Measurements from ENCODE around the gene NDUFA13.

NDUFA13 gene

DNA sequence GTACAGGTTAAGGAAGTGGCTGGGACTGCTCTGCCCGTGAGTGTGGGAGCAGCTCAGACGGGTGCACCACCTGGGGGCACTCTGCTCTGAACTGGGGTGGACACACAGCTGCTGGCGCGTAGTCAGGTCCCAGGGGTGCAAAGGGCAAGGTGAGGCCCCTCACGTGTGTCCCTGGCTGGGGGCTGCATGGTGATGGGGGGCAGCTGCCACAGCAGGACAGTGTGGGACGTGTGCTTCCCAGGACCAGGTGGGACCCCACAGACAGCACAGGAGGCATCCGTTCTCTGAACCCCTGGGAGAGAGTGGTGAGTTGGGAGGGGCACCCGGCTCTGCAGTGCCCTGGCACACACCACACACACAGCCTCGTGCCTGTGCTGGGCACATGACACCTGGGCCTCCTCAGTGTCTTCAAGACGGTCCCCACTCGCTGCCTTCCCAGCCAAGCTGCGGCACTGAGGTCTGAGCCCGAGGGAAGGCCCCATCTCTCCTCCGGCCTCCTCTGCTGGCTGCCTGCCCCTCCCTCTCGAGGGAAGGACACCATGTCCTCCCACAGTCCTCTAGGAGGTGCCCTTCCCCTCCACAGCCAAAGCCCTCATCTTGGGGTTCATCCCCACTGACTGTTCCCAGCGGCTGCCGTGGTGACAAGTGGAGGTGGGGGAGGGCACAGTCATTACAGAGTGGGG is 46.8 kb downstream of the NDUFA13 start:
- H3K4me1 Mint-ChIP-seq: peaks cover 40% of the 10 kb centered on the region
- CTCF ChIA-PET: interaction anchor here (0.6 to 1.1 kb wide), 3 partner anchors 8 to 81 kb away, joined by 3 read pairs; no protein-coding TSS in a partner anchor
- no peaks in the 10 kb centered on the region for H3K27me3 Mint-ChIP-seq
- H3K27ac Mint-ChIP-seq: no peak overlapping the region
- H3K9me3 Mint-ChIP-seq: no peaks in the 10 kb centered on the region
- DNase-seq: peak; percentile 59
- no peak overlapping the region for H3K4me3 Mint-ChIP-seq
- H3K36me3 Mint-ChIP-seq: peaks cover 57% of the 10 kb centered on the region

DNA sequence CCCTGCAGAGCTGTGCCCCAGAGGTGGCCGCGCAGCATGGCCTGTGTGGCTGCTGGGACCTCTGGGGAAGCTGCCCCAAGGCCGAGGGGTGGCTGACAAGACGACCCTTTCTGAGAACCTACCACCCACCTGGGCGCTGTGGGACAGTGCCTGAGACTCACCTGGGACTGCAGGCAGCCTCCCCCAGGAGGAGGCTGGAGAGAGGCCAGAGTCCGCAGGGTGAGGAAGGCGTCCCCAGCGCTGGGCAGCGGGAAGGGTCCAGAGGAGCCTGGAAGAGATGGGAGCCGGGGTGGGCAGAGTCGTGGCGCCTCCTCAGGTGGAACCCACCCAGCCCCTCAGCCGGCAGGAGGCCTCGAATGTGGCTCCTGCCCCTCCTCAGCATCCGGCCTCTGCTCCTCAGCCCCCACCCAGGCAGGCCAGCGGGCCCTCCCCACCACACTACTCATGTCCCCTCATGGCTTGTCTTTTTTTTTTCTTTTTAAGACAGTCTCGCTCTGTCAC is 47.4 kb downstream of the NDUFA13 start:
- no peak overlapping the region for H3K27ac Mint-ChIP-seq
- H3K36me3 Mint-ChIP-seq: peaks cover 56% of the 10 kb centered on the region
- H3K4me3 Mint-ChIP-seq: no peak overlapping the region
- peaks cover 40% of the 10 kb centered on the region for H3K4me1 Mint-ChIP-seq
- DNase-seq: no peak
- CTCF ChIA-PET: interaction anchor here (0.6 to 1.1 kb wide), 2 partner anchors 9 to 35 kb away, joined by 3 read pairs; no protein-coding TSS in a partner anchor
- no peaks in the 10 kb centered on the region for H3K27me3 Mint-ChIP-seq
- no peaks in the 10 kb centered on the region for H3K9me3 Mint-ChIP-seq

DNA sequence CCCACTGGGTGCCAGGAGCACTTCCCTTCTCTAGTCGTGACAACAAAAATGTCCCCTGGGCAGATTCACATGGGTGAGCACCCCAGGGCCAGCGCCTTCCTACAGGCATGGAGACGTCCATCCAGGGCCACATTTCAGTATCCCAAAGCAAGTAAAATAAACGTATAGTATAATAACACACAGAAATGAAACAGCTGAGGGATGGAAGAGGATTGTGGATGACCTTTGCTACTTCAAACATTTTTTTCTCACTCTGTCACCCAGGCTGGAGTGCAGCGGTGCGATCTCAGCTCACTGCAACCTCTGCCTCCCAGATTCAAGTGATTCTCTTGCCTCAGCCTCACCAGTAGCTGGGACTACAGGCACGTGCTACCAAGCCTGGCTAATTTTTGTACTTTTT is 50.3 kb downstream of the NDUFA13 start:
- H3K27me3 Mint-ChIP-seq: no peaks in the 10 kb centered on the region
- H3K36me3 Mint-ChIP-seq: peaks cover 64% of the 10 kb centered on the region
- DNase-seq: no peak
- CTCF ChIA-PET: interaction anchor here (1.8 kb wide), 1 partner anchor 12 kb away, joined by 7 read pairs; no protein-coding TSS in a partner anchor
- no peaks in the 10 kb centered on the region for H3K9me3 Mint-ChIP-seq
- H3K4me3 Mint-ChIP-seq: no peak overlapping the region
- H3K4me1 Mint-ChIP-seq: peaks cover 16% of the 10 kb centered on the region
- H3K27ac Mint-ChIP-seq: no peak overlapping the region

DNA sequence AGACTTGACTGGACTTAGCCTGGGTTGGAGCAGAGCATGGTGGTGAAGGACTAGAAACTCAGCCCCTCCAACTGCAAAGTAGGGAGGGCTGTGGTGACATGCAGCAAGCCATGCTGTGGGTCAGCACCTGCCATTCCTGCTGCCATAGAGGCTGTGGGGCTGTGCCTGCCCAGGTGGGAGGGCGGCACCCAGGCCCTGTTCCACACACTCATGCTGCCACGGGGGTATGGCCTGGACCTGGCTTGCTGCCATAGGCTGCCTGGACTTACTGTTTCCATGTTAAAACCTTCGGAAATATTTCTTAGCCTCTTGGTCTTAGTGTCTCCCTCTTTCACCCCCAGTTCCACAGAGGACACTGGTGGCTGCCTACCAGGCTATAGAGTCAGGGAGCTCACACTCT is 51.4 kb downstream of the NDUFA13 start:
- CTCF ChIA-PET: interaction anchor here (2.3 kb wide), 1 partner anchor 12 kb away, joined by 14 read pairs; no protein-coding TSS in a partner anchor
- no peak overlapping the region for H3K27ac Mint-ChIP-seq
- peaks cover 7% of the 10 kb centered on the region for H3K4me1 Mint-ChIP-seq
- H3K36me3 Mint-ChIP-seq: peaks cover 53% of the 10 kb centered on the region
- H3K27me3 Mint-ChIP-seq: no peaks in the 10 kb centered on the region
- no peak overlapping the region for H3K4me3 Mint-ChIP-seq
- no peak for DNase-seq
- H3K9me3 Mint-ChIP-seq: no peaks in the 10 kb centered on the region

DNA sequence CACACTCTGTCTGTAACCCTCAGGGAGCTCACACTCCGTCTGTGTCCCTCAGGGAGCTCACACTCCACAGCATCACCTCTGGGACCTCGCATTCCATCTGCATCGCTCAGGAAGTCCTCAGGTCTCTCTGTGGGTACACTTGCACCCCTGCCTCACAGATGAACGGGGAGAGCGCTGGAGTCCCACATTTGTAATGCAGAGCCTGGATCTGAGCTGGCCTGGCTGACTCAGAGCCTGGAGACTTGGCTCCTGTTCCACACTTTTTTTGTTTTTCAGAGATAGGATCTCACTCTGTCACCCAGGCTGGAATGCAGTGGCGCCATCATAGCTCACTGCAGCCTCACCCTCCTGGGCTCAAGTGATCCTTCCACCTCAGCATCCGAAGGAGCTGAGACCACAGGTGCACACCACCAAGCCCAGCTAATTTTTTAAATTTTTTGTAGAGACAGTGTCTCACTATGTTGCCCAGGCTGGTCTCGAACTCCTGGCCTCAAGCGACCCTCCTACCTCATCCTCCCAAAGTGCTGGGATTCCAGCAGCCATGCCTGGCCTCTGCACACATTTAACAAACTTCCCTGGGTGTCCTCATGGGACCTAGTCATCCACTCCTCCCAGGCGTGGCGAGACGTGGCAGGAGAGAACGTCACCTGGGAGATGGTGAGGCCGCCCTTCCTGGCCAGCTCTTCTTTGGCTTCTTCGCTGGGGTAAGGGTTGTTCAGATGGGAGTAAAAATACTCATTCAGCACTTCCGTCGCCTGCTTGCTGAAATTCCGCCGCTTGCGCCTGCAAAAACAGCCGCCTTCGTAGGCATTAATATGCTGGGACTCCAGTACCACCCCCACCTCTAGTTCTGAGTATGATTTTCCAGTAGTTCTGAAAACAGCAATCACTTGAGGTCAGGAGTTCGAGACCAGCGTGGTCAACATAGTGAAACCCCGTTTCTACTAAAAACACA is 53.1 kb downstream of the NDUFA13 start:
- H3K4me3 Mint-ChIP-seq: no peak overlapping the region
- CTCF ChIA-PET: interaction anchor here (2.3 kb wide), 1 partner anchor 14 kb away, joined by 14 read pairs; no protein-coding TSS in a partner anchor
- peak overlapping the region; percentile 45 for H3K27ac Mint-ChIP-seq
- DNase-seq: no peak
- H3K4me1 Mint-ChIP-seq: no peaks in the 10 kb centered on the region
- no peaks in the 10 kb centered on the region for H3K27me3 Mint-ChIP-seq
- no peaks in the 10 kb centered on the region for H3K9me3 Mint-ChIP-seq
- peaks cover 46% of the 10 kb centered on the region for H3K36me3 Mint-ChIP-seq

DNA sequence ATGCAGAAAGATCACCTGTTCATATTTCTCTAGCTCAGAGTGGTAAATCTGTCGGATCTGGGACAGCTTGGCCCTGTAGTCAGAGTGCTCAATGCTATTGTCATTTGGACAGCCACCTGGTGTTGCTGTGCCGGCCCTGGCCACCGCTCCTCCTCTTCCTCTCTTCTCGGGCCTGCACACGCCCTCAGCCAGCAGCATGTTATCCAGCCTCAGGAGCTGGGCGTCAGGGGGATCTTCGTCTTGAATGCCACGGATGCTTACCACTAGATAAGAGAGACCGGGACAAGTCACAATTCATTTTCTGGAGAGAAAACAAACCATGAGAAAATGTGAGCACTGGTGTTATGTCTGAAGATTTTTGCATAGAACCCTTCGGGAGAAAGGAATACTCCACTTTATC is 54.5 kb downstream of the NDUFA13 start:
- DNase-seq: no peak
- Mint-ChIP-seq H3K36me3 (peaks cover 37% of the 10 kb centered on the region), H3K9me3 (no peaks in the 10 kb centered on the region), H3K27ac (no peak overlapping the region), H3K4me3 (no peak overlapping the region), H3K4me1 (no peaks in the 10 kb centered on the region), H3K27me3 (no peaks in the 10 kb centered on the region)
- CTCF ChIA-PET: interaction anchor here (1.1 kb wide), 1 partner anchor 17 kb away, joined by 4 read pairs; no protein-coding TSS in a partner anchor

DNA sequence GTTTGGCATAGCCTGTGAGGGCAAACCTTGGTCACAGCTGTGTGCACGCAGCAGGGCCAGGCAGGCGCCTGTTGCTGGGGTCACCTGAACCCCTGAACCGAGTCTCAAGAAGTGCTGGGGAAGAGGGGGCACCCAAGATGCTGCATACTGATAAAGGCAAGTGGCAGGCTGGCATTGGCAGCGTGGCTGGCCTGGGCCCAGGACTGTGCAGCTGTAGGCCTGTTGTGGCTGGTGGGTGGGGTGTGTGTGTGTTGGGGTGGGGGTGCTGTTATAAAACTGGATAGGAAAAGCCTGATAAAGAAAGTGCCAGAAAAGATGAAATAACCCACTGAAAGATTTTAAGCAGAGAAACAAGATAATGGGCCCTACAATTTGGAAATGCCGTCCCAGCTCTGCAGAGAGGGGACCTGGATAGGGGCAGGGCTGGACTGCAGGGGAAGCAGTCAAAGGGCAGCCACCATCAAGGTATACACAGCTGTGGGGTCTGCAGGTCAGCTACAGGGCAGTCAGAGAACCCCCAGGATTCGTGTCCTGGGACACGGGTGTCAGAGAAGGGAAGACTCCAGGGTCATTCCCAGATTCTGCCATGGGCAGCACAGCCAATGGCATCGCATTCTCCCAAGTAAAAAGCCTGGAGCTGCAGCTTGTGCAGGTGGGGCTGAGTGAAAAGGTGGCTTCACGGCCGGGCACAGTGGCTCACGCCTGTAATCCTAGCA is 55.2 kb downstream of the NDUFA13 start:
- peaks cover 38% of the 10 kb centered on the region for H3K36me3 Mint-ChIP-seq
- no peaks in the 10 kb centered on the region for H3K9me3 Mint-ChIP-seq
- no peak for DNase-seq
- H3K27me3 Mint-ChIP-seq: no peaks in the 10 kb centered on the region
- no peak overlapping the region for H3K27ac Mint-ChIP-seq
- H3K4me1 Mint-ChIP-seq: no peaks in the 10 kb centered on the region
- no peak overlapping the region for H3K4me3 Mint-ChIP-seq
- CTCF ChIA-PET: interaction anchor here (1.1 kb wide), 1 partner anchor 17 kb away, joined by 4 read pairs; no protein-coding TSS in a partner anchor

DNA sequence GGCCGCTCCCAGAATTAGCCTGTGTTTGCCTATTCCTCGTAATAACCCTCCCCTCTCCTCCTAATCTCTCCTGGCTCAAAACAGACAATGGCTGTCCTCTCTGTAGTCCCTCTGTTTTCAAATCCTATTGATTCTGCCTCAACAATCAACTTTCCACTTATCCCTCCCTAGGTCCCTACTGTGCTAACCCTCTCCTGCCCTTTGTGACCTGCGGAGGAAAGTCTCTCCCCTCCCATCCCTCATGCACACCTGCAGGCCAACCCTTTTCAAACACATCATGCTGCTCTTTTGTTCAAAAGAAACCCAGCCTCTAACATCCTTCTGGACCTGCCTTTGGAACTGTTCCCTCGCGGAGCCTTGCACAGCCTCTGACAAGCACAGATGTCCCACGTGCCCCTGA is 59.4 kb downstream of the NDUFA13 start:
- H3K27ac Mint-ChIP-seq: no peak overlapping the region

More for the DNA sequence above, 59.4 kb downstream of the NDUFA13 start:
- H3K9me3 Mint-ChIP-seq: no peaks in the 10 kb centered on the region
- CTCF ChIA-PET: no interaction called here
- peaks cover 14% of the 10 kb centered on the region for H3K36me3 Mint-ChIP-seq
- H3K4me1 Mint-ChIP-seq: peaks cover 9% of the 10 kb centered on the region
- H3K4me3 Mint-ChIP-seq: no peak overlapping the region
- H3K27me3 Mint-ChIP-seq: no peaks in the 10 kb centered on the region
- DNase-seq: no peak

Measured in activated naive CD4-positive, alpha-beta T cell treated with anti-CD3 and anti-CD28 coated beads, Interleukin-2, amount 10 ng/mL, durations not matched to agents 7 days and 5 days (primary cell).